ENCODE measurements around the gene CCNI2.

CCNI2 gene

GRCh38 chr5:132766020-132766805, 19.0 kb downstream of the CCNI2 start:
- H3K4me3 ChIP-seq (ENCODE audit: low read depth, low read length), result no peak overlapping the region
- no peak for DNase-seq (ENCODE audit: low read depth)
- TF ChIP-seq, protein P1, sequence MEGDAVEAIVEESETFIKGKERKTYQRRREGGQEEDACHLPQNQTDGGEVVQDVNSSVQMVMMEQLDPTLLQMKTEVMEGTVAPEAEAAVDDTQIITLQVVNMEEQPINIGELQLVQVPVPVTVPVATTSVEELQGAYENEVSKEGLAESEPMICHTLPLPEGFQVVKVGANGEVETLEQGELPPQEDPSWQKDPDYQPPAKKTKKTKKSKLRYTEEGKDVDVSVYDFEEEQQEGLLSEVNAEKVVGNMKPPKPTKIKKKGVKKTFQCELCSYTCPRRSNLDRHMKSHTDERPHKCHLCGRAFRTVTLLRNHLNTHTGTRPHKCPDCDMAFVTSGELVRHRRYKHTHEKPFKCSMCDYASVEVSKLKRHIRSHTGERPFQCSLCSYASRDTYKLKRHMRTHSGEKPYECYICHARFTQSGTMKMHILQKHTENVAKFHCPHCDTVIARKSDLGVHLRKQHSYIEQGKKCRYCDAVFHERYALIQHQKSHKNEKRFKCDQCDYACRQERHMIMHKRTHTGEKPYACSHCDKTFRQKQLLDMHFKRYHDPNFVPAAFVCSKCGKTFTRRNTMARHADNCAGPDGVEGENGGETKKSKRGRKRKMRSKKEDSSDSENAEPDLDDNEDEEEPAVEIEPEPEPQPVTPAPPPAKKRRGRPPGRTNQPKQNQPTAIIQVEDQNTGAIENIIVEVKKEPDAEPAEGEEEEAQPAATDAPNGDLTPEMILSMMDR (IDR thresholded peaks at IDR 0.05; ENCODE audit: low read depth, low read length, missing control alignments), result no peak

GRCh38 chr5:132766806-132767055, 19.5 kb downstream of the CCNI2 start:
- TF ChIP-seq, protein P1 (IDR thresholded peaks at IDR 0.05; ENCODE audit: low read depth, low read length, missing control alignments), result no peak
- DNase-seq (ENCODE audit: low read depth), result no peak
- H3K4me3 ChIP-seq (ENCODE audit: low read depth, low read length), result no peak overlapping the region

- no peak overlapping the region for H3K4me3 ChIP-seq (ENCODE audit: low read depth, low read length)
- TF ChIP-seq, protein P1 (IDR thresholded peaks at IDR 0.05; ENCODE audit: low read depth, low read length, missing control alignments), result no peak
- DNase-seq (ENCODE audit: low read depth), result no peak
Measured at GRCh38 chr5:132767150-132767549, 19.9 kb downstream of the CCNI2 start.

GRCh38 chr5:132768485-132768868, 21.3 kb downstream of the CCNI2 start:
- no peak for DNase-seq (ENCODE audit: low read depth)

GRCh38 chr5:132770476-132771159, 23.4 kb downstream of the CCNI2 start:
- no peak overlapping the region for H3K4me3 ChIP-seq (ENCODE audit: low read depth, low read length)
- no peak for DNase-seq (ENCODE audit: low read depth)
- TF ChIP-seq, protein P1 (IDR thresholded peaks at IDR 0.05; ENCODE audit: low read depth, low read length, missing control alignments), result no peak

More at GRCh38 chr5:132768485-132768868, 21.3 kb downstream of the CCNI2 start:
- no peak overlapping the region for H3K4me3 ChIP-seq (ENCODE audit: low read depth, low read length)
- TF ChIP-seq, protein P1 (IDR thresholded peaks at IDR 0.05; ENCODE audit: low read depth, low read length, missing control alignments), result no peak

- TF ChIP-seq, protein P1 (IDR thresholded peaks at IDR 0.05; ENCODE audit: low read depth, low read length, missing control alignments), result no peak
- no peak overlapping the region for H3K4me3 ChIP-seq (ENCODE audit: low read depth, low read length)
- no peak for DNase-seq (ENCODE audit: low read depth)
Measured at GRCh38 chr5:132771503-132771998, 24.3 kb downstream of the CCNI2 start.

Data from GM12864 (cell line).